HCT116 (cell line): Measurements from ENCODE around the gene IPO5. TPM values are rescaled to one million over a fixed set of nuclear protein-coding genes. Genes with fewer than 3 reads are reported as not detected.
"Not testable (repeated sequence)": the region's sequence is repeated elsewhere in the genome, so short reads cannot be mapped to it uniquely, and the experiment has no call there.

Experiments
- ATAC-seq: fragments of 200-7000 bp; cut with Tn5 transposase; 2 replicates; pipeline ENCODE4 v1.9.1; 2020; ENCODE audit warnings: mild to moderate bottlenecking, moderate library complexity
- BruUV-seq: library from RNA; stranded (reverse); fragments of 400-500 nt; replicated peaks from 2 replicates; lab custom pipeline; 2021; lab: Mats Ljungman, UMichigan
- CTCF ChIA-PET: fragments of 300-600 bp; sonication (Branson Sonifier 250); formaldehyde crosslinking; loops from one replicate; lab custom pipeline; 2021; ENCODE audit warnings: antibody characterized with exemption; lab: Charles Lee
- POLR2A ChIA-PET: fragments of 300-600, 350-600 bp; sonication (Branson Sonifier 250); formaldehyde crosslinking; loops from one replicate; lab custom pipeline; 2021; ENCODE audit warnings: antibody characterized with exemption; lab: Charles Lee
- RAD21 ChIA-PET, 2 experiments: fragments of 300-600 bp; sonication (Branson Sonifier 250); formaldehyde crosslinking; loops; one replicate each; lab custom pipeline; 2023; ENCODE audit warnings: low total read pairs in 2 of 2; ENCODE audit not compliant: uncharacterized antibody in 2 of 2, unreplicated experiment in 2 of 2, low non-redundant PET in 1 of 2; lab: Charles Lee
- DNase-seq: peaks from one replicate; pipeline ENCODE4 v3.0.0-alpha.2; 2010; ENCODE audit warnings: low read depth, low spot score
- H2AFZ ChIP-seq: fragments of 200-600 bp; shearing (Covaris generic), sonication (generic); 2 replicates; pipeline ENCODE4 v1.6.1; 2017; ENCODE audit warnings: low read depth, mixed run types, mixed read lengths, antibody characterized with exemption, low read length; ENCODE audit not compliant: poor library complexity, severe bottlenecking
- H3K27ac ChIP-seq: 2 replicates; pipeline ENCODE4 v1.5.1; 2012; ENCODE audit warnings: low read depth, low read length
- H3K27me3 ChIP-seq: fragments of 200-600 bp; sonication (generic); 2 replicates; pipeline ENCODE4 v1.6.1; 2016; ENCODE audit warnings: mixed run types, low read length, mixed read lengths; ENCODE audit not compliant: insufficient read depth
- H3K36me3 ChIP-seq, 2 experiments: fragments of 200-500 bp in 1 of 2; fragments of 200-600 bp in 1 of 2; sonication (Bioruptor generic) in 1 of 2; sonication (generic) in 1 of 2; 2 replicates each; pipeline versions ENCODE4 v1.5.1 to v1.6.1; 2014 to 2016; ENCODE audit warnings: low read length in 2 of 2, inconsistent platforms in 1 of 2, mixed read lengths in 1 of 2, mixed run types in 1 of 2; ENCODE audit not compliant: insufficient read depth in 2 of 2, control insufficient read depth in 1 of 2
- H3K4me1 ChIP-seq, 2 experiments: fragments of 200-600 bp in 1 of 2; sonication (generic) in 1 of 2; 2 replicates each; pipeline versions ENCODE4 v1.5.1 to v1.6.1; 2012 to 2017; ENCODE audit warnings: low read length in 2 of 2, inconsistent platforms in 1 of 2, mild to moderate bottlenecking in 1 of 2, mixed read lengths in 1 of 2, mixed run types in 1 of 2, moderate library complexity in 1 of 2; ENCODE audit not compliant: insufficient read depth in 2 of 2, control insufficient read depth in 1 of 2
- H3K4me2 ChIP-seq: fragments of 200-600 bp; sonication (generic); 2 replicates; pipeline ENCODE4 v1.6.1; 2017; ENCODE audit warnings: mixed run types, low read length, mixed read lengths
- H3K4me3 ChIP-seq, 2 experiments: fragments of 200-600 bp in 1 of 2; sonication (generic) in 1 of 2; replicated peaks in 1 of 2; 2 replicates each; pipeline ENCODE4 v1.5.1; 2011 to 2016; ENCODE audit warnings: low read length in 2 of 2, control low read depth in 1 of 2, low read depth in 1 of 2, mild to moderate bottlenecking in 1 of 2, mixed read lengths in 1 of 2, mixed run types in 1 of 2
- H3K79me2 ChIP-seq: fragments of 200-600 bp; sonication (generic); 2 replicates; pipeline ENCODE4 v1.6.1; 2017; ENCODE audit warnings: mild to moderate bottlenecking, mixed run types, low read length, moderate library complexity, mixed read lengths; ENCODE audit not compliant: insufficient read depth
- H3K9ac ChIP-seq: fragments of 200-600 bp; sonication (generic); 2 replicates; pipeline ENCODE4 v1.6.1; 2016; ENCODE audit warnings: low read length, mixed read lengths
- H3K9me2 ChIP-seq: fragments of 200-600 bp; sonication (generic), shearing (Covaris generic); 2 replicates; pipeline ENCODE4 v1.6.1; 2017; ENCODE audit warnings: mixed run types, mild to moderate bottlenecking, moderate library complexity; ENCODE audit not compliant: insufficient read depth
- H3K9me3 ChIP-seq, 2 experiments: fragments of 200-500 bp in 1 of 2; fragments of 200-600 bp in 1 of 2; sonication (Bioruptor generic) in 1 of 2; sonication (generic) in 1 of 2; 2 replicates each; pipeline ENCODE4 v1.6.1; 2014 to 2017; ENCODE audit warnings: low read length in 2 of 2, mixed read lengths in 2 of 2, inconsistent platforms in 1 of 2, low read depth in 1 of 2, mild to moderate bottlenecking in 1 of 2, mixed run types in 1 of 2, moderate library complexity in 1 of 2; ENCODE audit not compliant: control insufficient read depth in 1 of 2, insufficient read depth in 1 of 2
- H4K20me1 ChIP-seq: fragments of 200-600 bp; sonication (generic), shearing (Covaris generic); 2 replicates; pipeline ENCODE4 v1.6.1; 2017; ENCODE audit warnings: mixed run types, mild to moderate bottlenecking, moderate library complexity; ENCODE audit not compliant: insufficient read depth
- CEBPB ChIP-seq: IDR thresholded peaks from 2 replicates; pipeline ENCODE4 v1.6.1; 2012; ENCODE audit warnings: low read depth
- ELF1 ChIP-seq: IDR thresholded peaks from 2 replicates; pipeline ENCODE4 v1.6.1; 2012; ENCODE audit warnings: low read depth, borderline replicate concordance
- EZH2phosphoT487 ChIP-seq: fragments of 200-600 bp; IDR thresholded peaks from 2 replicates; pipeline ENCODE4 v1.6.1; 2018; ENCODE audit warnings: antibody characterized with exemption, borderline replicate concordance
- JUND ChIP-seq: IDR thresholded peaks from 2 replicates; pipeline ENCODE4 v1.6.1; 2012
- YY1 ChIP-seq: IDR thresholded peaks from 2 replicates; pipeline ENCODE4 v1.6.1; 2011; ENCODE audit warnings: low read length, low read depth, moderate library complexity, mild to moderate bottlenecking; ENCODE audit not compliant: insufficient replicate concordance; ENCODE audit errors: extremely low read depth
- intact Hi-C: fragments of 100-400 bp; cut with micrococcal nuclease; formaldehyde crosslinking; loops from 2 replicates; pipeline ENCODE4 v1.10.0; 2022
- total RNA-seq: library from RNA; stranded (reverse); gene quantifications from one replicate; pipeline ENCODE4 v1.2.1, GENCODE V29; 2021; ENCODE audit not compliant: unreplicated experiment
- TF ChIP-seq, protein P1 (sequence below), 3 experiments: fragments of 200-600 bp in 1 of 3; sonication (generic) in 1 of 3; IDR thresholded peaks in 2 of 3; conservative IDR thresholded peaks in 1 of 3; 2 replicates each; pipeline ENCODE4 v1.5.1; 2012 to 2017; ENCODE audit warnings: low read depth in 2 of 3, low read length in 2 of 3, antibody characterized with exemption in 1 of 3, borderline replicate concordance in 1 of 3, control low read depth in 1 of 3, mild to moderate bottlenecking in 1 of 3, mixed read lengths in 1 of 3, mixed run types in 1 of 3, moderate library complexity in 1 of 3; ENCODE audit not compliant: insufficient read depth in 1 of 3
- TF ChIP-seq, protein P2 (sequence below): IDR thresholded peaks from 2 replicates; pipeline ENCODE4 v1.6.1; 2011; ENCODE audit warnings: mild to moderate bottlenecking, low read length, moderate library complexity; ENCODE audit not compliant: insufficient replicate concordance; ENCODE audit errors: extremely low read depth

Gene IPO5
- total RNA-seq, 1 experiment from 2014 or later, result 237 TPM

DNA sequence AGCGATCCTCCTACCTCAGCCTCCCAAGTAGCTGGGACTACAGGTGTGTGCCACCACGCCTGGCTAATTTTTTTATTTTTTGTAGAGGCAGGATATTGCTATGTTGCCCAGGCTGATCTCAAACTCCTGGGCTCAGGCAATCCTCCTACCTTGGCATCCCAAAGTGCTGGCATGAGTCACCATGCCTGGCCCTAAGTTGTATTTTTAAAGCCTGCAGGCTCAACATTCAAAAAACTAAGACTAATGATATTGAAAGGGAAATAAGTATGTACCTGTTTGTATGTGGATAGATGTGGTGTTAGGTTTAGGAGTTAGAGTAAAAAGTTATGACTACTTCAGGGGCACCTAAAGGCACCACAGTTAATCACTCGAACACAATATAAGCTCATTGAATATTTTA is 5.4 kb upstream of the IPO5 start:
- H3K9ac ChIP-seq, result no peak overlapping the region
- H3K4me2 ChIP-seq, result no peak overlapping the region
- H3K36me3 ChIP-seq, result no peaks in the 10 kb centered on the region
- H3K9me3 ChIP-seq, result no peaks in the 10 kb centered on the region
- CTCF ChIA-PET, result no interaction called here
- intact Hi-C loops, result no loop called here
- no peaks in the 10 kb centered on the region for H4K20me1 ChIP-seq
- no TSS peak for BruUV-seq
- DNase-seq, result no peak
- no peaks in the 10 kb centered on the region for H3K79me2 ChIP-seq
- no peak overlapping the region for H3K27ac ChIP-seq
- TF ChIP-seq EZH2phosphoT487, result no peak
- TF ChIP-seq JUND, result no peak
- TF ChIP-seq, protein P1, sequence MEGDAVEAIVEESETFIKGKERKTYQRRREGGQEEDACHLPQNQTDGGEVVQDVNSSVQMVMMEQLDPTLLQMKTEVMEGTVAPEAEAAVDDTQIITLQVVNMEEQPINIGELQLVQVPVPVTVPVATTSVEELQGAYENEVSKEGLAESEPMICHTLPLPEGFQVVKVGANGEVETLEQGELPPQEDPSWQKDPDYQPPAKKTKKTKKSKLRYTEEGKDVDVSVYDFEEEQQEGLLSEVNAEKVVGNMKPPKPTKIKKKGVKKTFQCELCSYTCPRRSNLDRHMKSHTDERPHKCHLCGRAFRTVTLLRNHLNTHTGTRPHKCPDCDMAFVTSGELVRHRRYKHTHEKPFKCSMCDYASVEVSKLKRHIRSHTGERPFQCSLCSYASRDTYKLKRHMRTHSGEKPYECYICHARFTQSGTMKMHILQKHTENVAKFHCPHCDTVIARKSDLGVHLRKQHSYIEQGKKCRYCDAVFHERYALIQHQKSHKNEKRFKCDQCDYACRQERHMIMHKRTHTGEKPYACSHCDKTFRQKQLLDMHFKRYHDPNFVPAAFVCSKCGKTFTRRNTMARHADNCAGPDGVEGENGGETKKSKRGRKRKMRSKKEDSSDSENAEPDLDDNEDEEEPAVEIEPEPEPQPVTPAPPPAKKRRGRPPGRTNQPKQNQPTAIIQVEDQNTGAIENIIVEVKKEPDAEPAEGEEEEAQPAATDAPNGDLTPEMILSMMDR (IDR thresholded peaks at IDR 0.05 in 2 of 3, conservative IDR thresholded peaks at IDR 0.05 in 1 of 3; ENCODE audit: borderline replicate concordance in 1 of 3, insufficient read depth in 1 of 3, low read depth in 2 of 3, low read length in 2 of 3), result no peak
- no peak for TF ChIP-seq YY1
- TF ChIP-seq, protein P2, sequence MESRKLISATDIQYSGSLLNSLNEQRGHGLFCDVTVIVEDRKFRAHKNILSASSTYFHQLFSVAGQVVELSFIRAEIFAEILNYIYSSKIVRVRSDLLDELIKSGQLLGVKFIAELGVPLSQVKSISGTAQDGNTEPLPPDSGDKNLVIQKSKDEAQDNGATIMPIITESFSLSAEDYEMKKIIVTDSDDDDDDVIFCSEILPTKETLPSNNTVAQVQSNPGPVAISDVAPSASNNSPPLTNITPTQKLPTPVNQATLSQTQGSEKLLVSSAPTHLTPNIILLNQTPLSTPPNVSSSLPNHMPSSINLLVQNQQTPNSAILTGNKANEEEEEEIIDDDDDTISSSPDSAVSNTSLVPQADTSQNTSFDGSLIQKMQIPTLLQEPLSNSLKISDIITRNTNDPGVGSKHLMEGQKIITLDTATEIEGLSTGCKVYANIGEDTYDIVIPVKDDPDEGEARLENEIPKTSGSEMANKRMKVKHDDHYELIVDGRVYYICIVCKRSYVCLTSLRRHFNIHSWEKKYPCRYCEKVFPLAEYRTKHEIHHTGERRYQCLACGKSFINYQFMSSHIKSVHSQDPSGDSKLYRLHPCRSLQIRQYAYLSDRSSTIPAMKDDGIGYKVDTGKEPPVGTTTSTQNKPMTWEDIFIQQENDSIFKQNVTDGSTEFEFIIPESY, result no peak
- no peak for TF ChIP-seq CEBPB
- TF ChIP-seq ELF1, result no peak
- TF ChIP-seq, all 23 proteins: peak for 0
- POLR2A ChIA-PET, result no interaction called here
- no peaks in the 10 kb centered on the region for H3K9me2 ChIP-seq
- RAD21 ChIA-PET, result no interaction called here
- no peak overlapping the region for H3K4me3 ChIP-seq
- no peaks in the 10 kb centered on the region for H3K4me1 ChIP-seq
- ATAC-seq, result no peak
- no peak overlapping the region for H2AFZ ChIP-seq
- no peaks in the 10 kb centered on the region for H3K27me3 ChIP-seq

GRCh38 chr13:97949316-97949715 is 4.2 kb upstream of the IPO5 start:
- H3K27ac ChIP-seq, POLR2A ChIA-PET, H3K9ac ChIP-seq, CTCF ChIA-PET, RAD21 ChIA-PET, H3K27me3 ChIP-seq, H3K36me3 ChIP-seq, H3K4me3 ChIP-seq, H3K9me2 ChIP-seq, ATAC-seq, H3K9me3 ChIP-seq, BruUV-seq, DNase-seq, intact Hi-C loops, H2AFZ ChIP-seq, H3K4me2 ChIP-seq, H3K4me1 ChIP-seq, H3K79me2 ChIP-seq, H4K20me1 ChIP-seq: not testable (repeated sequence)
